NB4 (cell line): ENCODE measurements around the gene SIRT6.
"Not testable (repeated sequence)": the region's sequence is repeated elsewhere in the genome, so short reads cannot be mapped to it uniquely, and the experiment has no call there.

Experiments used
- DNase-seq: peaks from one replicate; pipeline ENCODE4 v3.0.0; 2010; ENCODE audit warnings: low read depth
- H3K4me3 ChIP-seq: one replicate; pipeline ENCODE4 v1.5.1; 2011; ENCODE audit warnings: mild to moderate bottlenecking, low read depth, low read length, moderate library complexity
- MYC ChIP-seq: IDR thresholded peaks from 2 replicates; pipeline ENCODE4 v1.6.1; 2011; ENCODE audit warnings: low read depth, low read length
- POLR2A ChIP-seq: IDR thresholded peaks from 2 replicates; pipeline ENCODE4 v1.6.1; 2011; ENCODE audit warnings: mild to moderate bottlenecking; ENCODE audit not compliant: insufficient read length; ENCODE audit errors: extremely low read depth
- TF ChIP-seq, protein P1 (sequence below): IDR thresholded peaks from one replicate; pipeline ENCODE4 v1.5.1; 2012; ENCODE audit warnings: low read depth, low read length
- TF ChIP-seq, protein P2 (sequence below): IDR thresholded peaks from 2 replicates; pipeline ENCODE4 v1.6.1; 2011; ENCODE audit warnings: low read depth, low read length

SIRT6 gene

DNA sequence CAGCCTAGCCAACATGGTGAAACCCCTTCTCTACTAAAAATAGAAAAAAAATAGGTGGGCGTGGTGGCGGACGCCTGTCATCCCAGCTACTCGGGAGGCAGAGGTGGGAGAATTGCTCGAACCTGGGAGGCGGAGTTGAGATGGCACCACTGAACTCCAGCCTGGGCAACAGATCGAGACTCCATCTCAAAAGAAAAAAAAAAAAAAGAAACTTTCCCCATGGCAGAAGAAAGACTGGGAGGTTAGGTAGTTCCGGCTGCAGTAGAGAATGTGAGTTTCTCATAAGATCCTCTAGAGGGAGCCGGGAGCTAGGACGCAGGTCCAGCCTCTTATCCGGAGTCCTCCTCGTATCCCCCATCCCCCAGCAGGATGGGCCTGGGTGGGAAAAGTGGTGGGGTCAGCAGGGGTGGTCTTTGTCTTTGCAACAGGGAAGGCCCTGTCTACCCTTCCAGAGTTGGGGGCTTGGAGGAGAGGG, 42.1 kb downstream of the SIRT6 start:
- H3K4me3 ChIP-seq: no peak overlapping the region
- peak; percentile 64 for DNase-seq
- TF ChIP-seq, protein P1, sequence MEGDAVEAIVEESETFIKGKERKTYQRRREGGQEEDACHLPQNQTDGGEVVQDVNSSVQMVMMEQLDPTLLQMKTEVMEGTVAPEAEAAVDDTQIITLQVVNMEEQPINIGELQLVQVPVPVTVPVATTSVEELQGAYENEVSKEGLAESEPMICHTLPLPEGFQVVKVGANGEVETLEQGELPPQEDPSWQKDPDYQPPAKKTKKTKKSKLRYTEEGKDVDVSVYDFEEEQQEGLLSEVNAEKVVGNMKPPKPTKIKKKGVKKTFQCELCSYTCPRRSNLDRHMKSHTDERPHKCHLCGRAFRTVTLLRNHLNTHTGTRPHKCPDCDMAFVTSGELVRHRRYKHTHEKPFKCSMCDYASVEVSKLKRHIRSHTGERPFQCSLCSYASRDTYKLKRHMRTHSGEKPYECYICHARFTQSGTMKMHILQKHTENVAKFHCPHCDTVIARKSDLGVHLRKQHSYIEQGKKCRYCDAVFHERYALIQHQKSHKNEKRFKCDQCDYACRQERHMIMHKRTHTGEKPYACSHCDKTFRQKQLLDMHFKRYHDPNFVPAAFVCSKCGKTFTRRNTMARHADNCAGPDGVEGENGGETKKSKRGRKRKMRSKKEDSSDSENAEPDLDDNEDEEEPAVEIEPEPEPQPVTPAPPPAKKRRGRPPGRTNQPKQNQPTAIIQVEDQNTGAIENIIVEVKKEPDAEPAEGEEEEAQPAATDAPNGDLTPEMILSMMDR: peak; percentile 53
- TF ChIP-seq, protein P2, sequence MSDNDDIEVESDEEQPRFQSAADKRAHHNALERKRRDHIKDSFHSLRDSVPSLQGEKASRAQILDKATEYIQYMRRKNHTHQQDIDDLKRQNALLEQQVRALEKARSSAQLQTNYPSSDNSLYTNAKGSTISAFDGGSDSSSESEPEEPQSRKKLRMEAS: no peak

GRCh38 chr19:4139614-4140236, 42.6 kb downstream of the SIRT6 start:
- TF ChIP-seq, protein P1: peak; percentile 81
- TF ChIP-seq MYC: no peak
- peak; percentile 69 for DNase-seq
- no peak overlapping the region for H3K4me3 ChIP-seq

DNA sequence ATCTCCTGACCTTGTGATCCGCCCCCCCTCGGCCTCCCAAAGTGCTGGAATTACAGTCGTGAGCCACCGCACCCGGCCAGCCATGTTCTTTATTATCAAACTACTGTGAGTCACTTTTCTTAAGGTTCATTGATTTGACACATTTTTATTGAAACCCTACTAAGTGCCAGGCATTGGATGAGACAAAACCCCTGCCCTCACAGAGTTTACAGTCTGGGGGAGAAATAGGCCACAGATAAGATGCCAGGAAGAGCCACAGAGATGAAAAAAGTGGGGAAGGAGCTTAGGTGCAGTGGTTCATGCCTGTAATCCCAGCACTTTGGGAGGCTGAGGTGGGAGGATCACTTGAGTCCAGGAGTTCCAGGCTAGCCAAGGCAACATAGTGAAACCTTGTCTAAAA, 43.9 kb downstream of the SIRT6 start:
- no peak overlapping the region for H3K4me3 ChIP-seq
- TF ChIP-seq, protein P1: no peak
- TF ChIP-seq POLR2A (no peak), MYC (no peak)
- TF ChIP-seq, protein P2: no peak
- DNase-seq: no peak

DNA sequence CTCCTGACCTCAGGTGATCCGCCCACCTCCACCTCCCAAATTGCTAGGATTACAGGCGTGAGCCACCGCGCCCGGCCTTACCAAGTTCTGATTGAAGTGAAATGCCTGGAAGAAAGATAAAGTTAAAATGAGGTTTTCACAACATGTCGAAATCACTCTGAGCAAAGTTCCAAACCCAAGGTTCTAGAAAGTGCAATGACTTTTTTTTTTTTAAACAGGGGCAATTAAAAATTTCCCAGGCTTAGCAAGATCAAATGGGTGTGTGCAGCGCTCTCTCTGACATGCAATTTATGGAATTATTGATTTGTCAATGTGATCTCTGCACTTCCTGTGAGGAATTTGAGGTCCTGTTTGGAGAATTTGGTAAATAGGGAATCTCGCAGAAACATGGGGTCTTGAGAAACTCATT, 45.7 kb downstream of the SIRT6 start:
- TF ChIP-seq, protein P1: no peak
- TF ChIP-seq MYC (no peak), POLR2A (no peak)
- TF ChIP-seq, protein P2: no peak
- no peak overlapping the region for H3K4me3 ChIP-seq
- no peak for DNase-seq

GRCh38 chr19:4135386-4135785, 47.0 kb downstream of the SIRT6 start:
- DNase-seq, H3K4me3 ChIP-seq: not testable (repeated sequence)

DNA sequence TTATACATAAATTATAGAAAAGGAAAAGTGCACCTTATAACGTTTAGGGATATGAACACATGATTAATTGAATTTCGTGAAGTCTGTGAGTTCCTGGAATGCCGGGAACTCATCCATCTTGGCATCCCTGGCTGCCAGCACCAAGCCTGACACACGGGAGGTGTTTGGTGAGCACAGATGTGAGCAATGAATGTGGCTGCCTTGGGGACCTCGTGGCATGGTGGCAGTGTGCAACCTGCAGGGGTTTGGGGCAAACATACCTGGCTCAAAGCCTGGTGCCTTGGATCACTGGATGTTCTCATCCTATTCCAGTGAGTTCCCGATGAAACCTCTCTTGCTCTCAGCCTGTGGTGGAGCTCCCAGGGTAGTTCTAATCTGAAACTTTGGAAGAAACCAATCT, 48.0 kb downstream of the SIRT6 start:
- no peak for DNase-seq
- TF ChIP-seq, protein P1: no peak
- no peak for TF ChIP-seq POLR2A
- TF ChIP-seq, protein P2: no peak
- TF ChIP-seq MYC: no peak
- no peak overlapping the region for H3K4me3 ChIP-seq
